Measurements from ENCODE around the gene HTR2C. TPM values are rescaled to one million over a fixed set of nuclear protein-coding genes. Genes with fewer than 3 reads are reported as not detected.
"Not testable (repeated sequence)": the region's sequence is repeated elsewhere in the genome, so short reads cannot be mapped to it uniquely, and the experiment has no call there.

The HTR2C gene
- total and polyA plus RNA-seq, 3 donors from 2014 or later = 0.08 to 0.31 (median 0.12) TPM

GRCh38 chrX:114599305-114599704 lies 15.4 kb downstream of the HTR2C start:
- no peak overlapping the region for H3K27ac ChIP-seq
- H3K27me3 ChIP-seq = no peaks in the 10 kb centered on the region
- intact Hi-C loops (cut with DNase I; ENCODE audit: low total_unique reads) = no loop called here
- H3K9me3 ChIP-seq = no peaks in the 10 kb centered on the region
- H3K4me1 ChIP-seq = no peaks in the 10 kb centered on the region
- 46 to 61% methylated on average over 1 of the region's 1 CpG for WGBS, 2 donors
- no peak for DNase-seq
- TF ChIP-seq CTCF (IDR thresholded peaks at IDR 0.05) (no peak), POLR2A (IDR thresholded peaks at IDR 0.05) (no peak)
- H3K36me3 ChIP-seq (ENCODE audit: low read depth, missing control alignments) = no peaks in the 10 kb centered on the region
- no peak overlapping the region for H3K4me3 ChIP-seq

- intact Hi-C loops (cut with DNase I; ENCODE audit: low total_unique reads) = no loop called here
Observed at GRCh38 chrX:114599911-114600310, 16.0 kb downstream of the HTR2C start.

GRCh38 chrX:114606619-114607018 lies 22.7 kb downstream of the HTR2C start:
- DNase-seq; H3K4me1 ChIP-seq; intact Hi-C loops (cut with DNase I; ENCODE audit: low total_unique reads); H3K27ac ChIP-seq; H3K27me3 ChIP-seq; H3K4me3 ChIP-seq; H3K9me3 ChIP-seq; H3K36me3 ChIP-seq (ENCODE audit: low read depth, missing control alignments): not testable (repeated sequence)
- WGBS, 2 donors = 91 to 94% methylated on average over 7 to 10 of the region's 10 CpGs

More at GRCh38 chrX:114599911-114600310, 16.0 kb downstream of the HTR2C start:
- Histone ChIP-seq H3K4me3 (no peak overlapping the region), H3K27ac (no peak overlapping the region), H3K4me1 (no peaks in the 10 kb centered on the region), H3K36me3 (ENCODE audit: low read depth, missing control alignments) (no peaks in the 10 kb centered on the region), H3K27me3 (no peaks in the 10 kb centered on the region), H3K9me3 (no peaks in the 10 kb centered on the region)
- DNase-seq = no peak
- WGBS, 2 donors = 70 to 77% methylated on average over 4 of the region's 4 CpGs
- TF ChIP-seq POLR2A (IDR thresholded peaks at IDR 0.05) = no peak
- no peak for TF ChIP-seq CTCF (IDR thresholded peaks at IDR 0.05)

GRCh38 chrX:114611018-114611619 lies 27.2 kb downstream of the HTR2C start:
- no peak overlapping the region for H3K27ac ChIP-seq
- H3K36me3 ChIP-seq (ENCODE audit: low read depth, missing control alignments) = no peaks in the 10 kb centered on the region
- H3K9me3 ChIP-seq = no peaks in the 10 kb centered on the region
- WGBS, 2 donors = 42 to 48% methylated on average over 11 of the region's 11 CpGs
- H3K4me1 ChIP-seq = no peaks in the 10 kb centered on the region
- TF ChIP-seq POLR2A (IDR thresholded peaks at IDR 0.05) (no peak), CTCF (IDR thresholded peaks at IDR 0.05) (peak; percentile 7 to 67 (median 20))
- DNase-seq = peak; percentile 36
- no peaks in the 10 kb centered on the region for H3K27me3 ChIP-seq
- no peak overlapping the region for H3K4me3 ChIP-seq
- intact Hi-C loops (cut with DNase I; ENCODE audit: low total_unique reads) = no loop called here

GRCh38 chrX:114615765-114616164 lies 31.9 kb downstream of the HTR2C start:
- DNase-seq = no peak
- no peak for TF ChIP-seq CTCF (IDR thresholded peaks at IDR 0.05)
- no peak for TF ChIP-seq POLR2A (IDR thresholded peaks at IDR 0.05)
- no peaks in the 10 kb centered on the region for H3K27me3 ChIP-seq
- H3K4me1 ChIP-seq = no peaks in the 10 kb centered on the region
- intact Hi-C loops (cut with DNase I; ENCODE audit: low total_unique reads) = no loop called here
- no peak overlapping the region for H3K4me3 ChIP-seq
- no peaks in the 10 kb centered on the region for H3K9me3 ChIP-seq
- no peak overlapping the region for H3K27ac ChIP-seq
- no peaks in the 10 kb centered on the region for H3K36me3 ChIP-seq (ENCODE audit: low read depth, missing control alignments)

Data from testis (tissue), 3 donors.